CD14-positive monocyte (primary cell): ENCODE data around the gene CELF1. TPM values are rescaled to one million over a fixed set of nuclear protein-coding genes. Genes with fewer than 3 reads are reported as not detected.

Experiments
- DNase-seq, 3 donors: peaks; one replicate each; pipeline ENCODE4 v3.0.0-alpha.2; 2011 to 2022
- H2AFZ ChIP-seq: 2 replicates; pipeline ENCODE4 v1.6.0; 2012; ENCODE audit warnings: mild to moderate bottlenecking, low read depth, low read length, inconsistent platforms; ENCODE audit not compliant: insufficient read depth, poor library complexity, severe bottlenecking
- H3K27ac ChIP-seq, 2 donors: 1 replicate in 1 of 2; 2 replicates in 1 of 2; pipeline ENCODE4 v1.5.1; 2012 to 2013; ENCODE audit warnings: low read length in 2 of 2, control low read depth in 1 of 2, inconsistent platforms in 1 of 2, low read depth in 1 of 2, mild to moderate bottlenecking in 1 of 2
- H3K27me3 ChIP-seq, 2 donors: one replicate each; pipeline versions ENCODE4 v1.6.0 to v1.6.1; 2011 to 2013; ENCODE audit warnings: low read length in 2 of 2; ENCODE audit not compliant: control insufficient read depth in 2 of 2, insufficient read depth in 2 of 2
- H3K36me3 ChIP-seq, 2 donors: replicated peaks in 1 of 2; 1 replicate in 1 of 2; 2 replicates in 1 of 2; pipeline versions ENCODE4 v1.5.1 to v1.6.1; 2012 to 2013; ENCODE audit warnings: low read length in 2 of 2, control low read depth in 1 of 2, inconsistent platforms in 1 of 2, mild to moderate bottlenecking in 1 of 2; ENCODE audit not compliant: insufficient read depth in 2 of 2, control insufficient read depth in 1 of 2
- H3K4me1 ChIP-seq, 2 donors: 1 replicate in 1 of 2; 2 replicates in 1 of 2; pipeline versions ENCODE4 v1.5.1 to v1.6.1; 2012 to 2013; ENCODE audit warnings: low read length in 2 of 2, control low read depth in 1 of 2, inconsistent platforms in 1 of 2, mild to moderate bottlenecking in 1 of 2, moderate library complexity in 1 of 2; ENCODE audit not compliant: insufficient read depth in 2 of 2, control insufficient read depth in 1 of 2
- H3K4me2 ChIP-seq: replicated peaks from 2 replicates; pipeline ENCODE3; 2012; ENCODE audit warnings: low read length, moderate library complexity, mild to moderate bottlenecking; ENCODE audit not compliant: poor library complexity, severe bottlenecking; ENCODE audit errors: extremely low read depth
- H3K4me3 ChIP-seq, 3 experiments: fragments of 200-600 bp in 1 of 3; sonication (generic) in 1 of 3; replicated peaks in 1 of 3; 1 replicate in 2 of 3; 2 replicates in 1 of 3; pipeline ENCODE4 v1.5.1; 2011 to 2013; ENCODE audit warnings: low read length in 3 of 3, mild to moderate bottlenecking in 3 of 3, control low read depth in 2 of 3, low read depth in 2 of 3, inconsistent platforms in 1 of 3, moderate library complexity in 1 of 3
- H3K79me2 ChIP-seq: 2 replicates; pipeline ENCODE4 v1.6.0; 2012; ENCODE audit warnings: mild to moderate bottlenecking, control low read depth, inconsistent platforms, low read length, moderate library complexity; ENCODE audit not compliant: insufficient read depth
- H3K9ac ChIP-seq: 2 replicates; pipeline ENCODE4 v1.6.0; 2017; ENCODE audit warnings: low read length, mild to moderate bottlenecking; ENCODE audit not compliant: insufficient read depth, poor library complexity, severe bottlenecking
- H3K9me3 ChIP-seq, 2 donors: replicated peaks in 1 of 2; 1 replicate in 1 of 2; 2 replicates in 1 of 2; pipeline versions ENCODE4 v1.5.1 to v1.6.1; 2012 to 2013; ENCODE audit warnings: low read length in 2 of 2, control low read depth in 1 of 2; ENCODE audit not compliant: control insufficient read depth in 1 of 2, insufficient read depth in 1 of 2
- H4K20me1 ChIP-seq: 2 replicates; pipeline ENCODE4 v1.6.0; 2012; ENCODE audit warnings: mild to moderate bottlenecking, low read length, control low read depth, moderate library complexity; ENCODE audit not compliant: insufficient read depth
- H3K27ac Mint-ChIP-seq, 7 donors: one replicate each; pipeline ENCODE4 v1.8.0; 2020; ENCODE audit warnings: mild to moderate bottlenecking in 7 of 7, mixed read lengths in 7 of 7, moderate library complexity in 6 of 7, inconsistent platforms in 2 of 7
- H3K27me3 Mint-ChIP-seq, 3 donors: one replicate each; pipeline ENCODE4 v1.8.0; 2021 to 2022; ENCODE audit warnings: low read depth in 3 of 3, mild to moderate bottlenecking in 3 of 3, mixed read lengths in 3 of 3, moderate library complexity in 3 of 3, inconsistent platforms in 1 of 3
- H3K36me3 Mint-ChIP-seq, 2 donors: one replicate each; pipeline ENCODE4 v1.8.0; 2020; ENCODE audit warnings: mixed read lengths in 2 of 2, inconsistent platforms in 1 of 2, mild to moderate bottlenecking in 1 of 2
- H3K4me1 Mint-ChIP-seq: one replicate; pipeline ENCODE4 v1.8.0; 2020; ENCODE audit warnings: mild to moderate bottlenecking, mixed read lengths
- H3K4me3 Mint-ChIP-seq, 2 donors: one replicate each; pipeline ENCODE4 v1.8.0; 2020; ENCODE audit warnings: mild to moderate bottlenecking in 2 of 2, mixed read lengths in 2 of 2, moderate library complexity in 1 of 2
- H3K9me3 Mint-ChIP-seq, 7 donors: one replicate each; pipeline ENCODE4 v1.8.0; 2020 to 2022; ENCODE audit warnings: mixed read lengths in 7 of 7, mild to moderate bottlenecking in 6 of 7, moderate library complexity in 6 of 7, inconsistent platforms in 2 of 7
- WGBS: methylation state at CpG from one replicate; pipeline ENCODE4 v1.1.5; 2013; ENCODE audit warnings: missing lambda C conversion rate; ENCODE audit not compliant: insufficient coverage; 5-methylcytosine and 5-hydroxymethylcytosine counted together
- intact Hi-C, 2 donors: fragments of 100-400 bp; cut with micrococcal nuclease; formaldehyde crosslinking; loops; one replicate each; pipeline versions ENCODE4 v1.15.0 to v1.15.1; 2023
- polyA plus RNA-seq, 3 donors: library from polyadenylated mRNA; depleted of rRNA in 1 of 3; unstranded in 2 of 3; stranded (reverse) in 1 of 3; fragments of 300-500 nt in 2 of 3; fragments of >200 nt in 1 of 3; fragmentation: Illumina TruSeq in 2 of 3; gene quantifications; 1 replicate in 2 of 3; 2 replicates in 1 of 3; pipeline ENCODE4 v1.2.3, GENCODE V29; 2012 to 2021
- TF ChIP-seq, protein P1 (sequence below): fragments of 200-600 bp; IDR thresholded peaks from one replicate; pipeline ENCODE4 v1.8.0; 2022; ENCODE audit warnings: antibody characterized with exemption, mild to moderate bottlenecking

The CELF1 gene
- polyA plus RNA-seq, 3 donors, result 27.2 to 117 (median 39.9) TPM

DNA sequence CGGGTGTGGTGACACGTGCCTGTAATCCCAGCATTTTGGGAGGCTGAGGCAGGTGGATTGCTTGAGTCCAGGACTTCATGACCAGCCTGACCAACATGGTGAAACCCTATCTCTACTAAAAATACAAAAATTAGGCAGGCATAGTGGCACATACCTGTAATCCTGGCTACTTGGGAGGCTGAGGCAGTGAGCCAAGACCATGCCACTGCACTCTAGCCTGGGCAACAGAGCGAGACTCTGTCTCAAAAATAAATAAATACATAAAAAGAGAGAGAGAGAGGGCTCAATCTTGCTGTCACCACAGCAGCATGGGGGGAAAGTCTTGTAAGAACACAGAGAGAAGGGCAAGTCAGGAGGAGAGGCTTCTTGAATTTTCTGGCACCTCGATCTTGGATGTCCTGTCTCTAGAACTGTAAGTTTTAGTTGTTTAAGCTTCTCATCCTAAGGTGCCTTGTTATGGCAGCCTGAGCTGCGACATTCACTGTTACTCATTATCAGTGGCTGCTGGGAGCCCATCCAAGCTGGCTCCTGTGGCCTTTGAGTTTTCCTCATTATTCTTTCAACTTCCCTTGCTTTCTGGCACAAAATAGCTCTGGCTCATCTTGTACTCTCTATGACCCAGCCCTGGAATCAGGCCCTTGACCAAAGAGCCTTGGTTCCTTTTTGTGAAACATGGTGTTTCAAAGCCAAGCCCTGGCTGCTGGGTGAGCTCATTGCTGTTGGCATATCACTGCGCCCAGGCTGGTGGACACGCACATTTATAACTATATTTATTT lies 118.7 kb downstream of the CELF1 start:
- no peaks in the 10 kb centered on the region for H3K9me3 ChIP-seq
- H3K4me2 ChIP-seq, result no peak overlapping the region
- no peak overlapping the region for H3K27ac ChIP-seq
- Mint-ChIP-seq H3K27me3 (peaks cover 0 to 7% (median 5%) of the 10 kb centered on the region in 3 donors), H3K9me3 (no peaks in the 10 kb centered on the region), H3K36me3 (no peaks in the 10 kb centered on the region), H3K4me1 (no peaks in the 10 kb centered on the region), H3K27ac (no peak overlapping the region), H3K4me3 (no peak overlapping the region)
- no peak overlapping the region for H2AFZ ChIP-seq
- H3K4me1 ChIP-seq, result no peaks in the 10 kb centered on the region
- H3K36me3 ChIP-seq, result no peaks in the 10 kb centered on the region
- H3K4me3 ChIP-seq, result no peak overlapping the region
- intact Hi-C loops, result no loop called here
- DNase-seq, result no peak
- no peaks in the 10 kb centered on the region for H4K20me1 ChIP-seq
- no peak overlapping the region for H3K9ac ChIP-seq
- TF ChIP-seq, protein P1, sequence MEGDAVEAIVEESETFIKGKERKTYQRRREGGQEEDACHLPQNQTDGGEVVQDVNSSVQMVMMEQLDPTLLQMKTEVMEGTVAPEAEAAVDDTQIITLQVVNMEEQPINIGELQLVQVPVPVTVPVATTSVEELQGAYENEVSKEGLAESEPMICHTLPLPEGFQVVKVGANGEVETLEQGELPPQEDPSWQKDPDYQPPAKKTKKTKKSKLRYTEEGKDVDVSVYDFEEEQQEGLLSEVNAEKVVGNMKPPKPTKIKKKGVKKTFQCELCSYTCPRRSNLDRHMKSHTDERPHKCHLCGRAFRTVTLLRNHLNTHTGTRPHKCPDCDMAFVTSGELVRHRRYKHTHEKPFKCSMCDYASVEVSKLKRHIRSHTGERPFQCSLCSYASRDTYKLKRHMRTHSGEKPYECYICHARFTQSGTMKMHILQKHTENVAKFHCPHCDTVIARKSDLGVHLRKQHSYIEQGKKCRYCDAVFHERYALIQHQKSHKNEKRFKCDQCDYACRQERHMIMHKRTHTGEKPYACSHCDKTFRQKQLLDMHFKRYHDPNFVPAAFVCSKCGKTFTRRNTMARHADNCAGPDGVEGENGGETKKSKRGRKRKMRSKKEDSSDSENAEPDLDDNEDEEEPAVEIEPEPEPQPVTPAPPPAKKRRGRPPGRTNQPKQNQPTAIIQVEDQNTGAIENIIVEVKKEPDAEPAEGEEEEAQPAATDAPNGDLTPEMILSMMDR, result no peak
- no peaks in the 10 kb centered on the region for H3K27me3 ChIP-seq
- H3K79me2 ChIP-seq, result no peaks in the 10 kb centered on the region
- WGBS, result 90% methylated on average over 3 of the region's 7 CpGs

GRCh38 chr11:47433157-47433556 lies 119.8 kb downstream of the CELF1 start:
- Mint-ChIP-seq H3K36me3 (no peaks in the 10 kb centered on the region), H3K27me3 (peaks cover 0 to 7% (median 1%) of the 10 kb centered on the region in 3 donors), H3K4me1 (no peaks in the 10 kb centered on the region), H3K4me3 (no peak overlapping the region), H3K9me3 (no peaks in the 10 kb centered on the region), H3K27ac (peak overlapping the region in 1 of 7 donors; percentile 51)
- Histone ChIP-seq H3K79me2 (no peaks in the 10 kb centered on the region), H3K9me3 (no peaks in the 10 kb centered on the region), H4K20me1 (no peaks in the 10 kb centered on the region), H3K9ac (no peak overlapping the region), H3K4me3 (no peak overlapping the region), H3K27ac (no peak overlapping the region), H3K27me3 (no peaks in the 10 kb centered on the region), H3K4me1 (no peaks in the 10 kb centered on the region), H2AFZ (no peak overlapping the region), H3K36me3 (no peaks in the 10 kb centered on the region), H3K4me2 (no peak overlapping the region)
- TF ChIP-seq, protein P1, result no peak
- WGBS, result 86% methylated on average over 1 of the region's 3 CpGs
- DNase-seq, result no peak
- intact Hi-C loops, result no loop called here
